ENCODE data around the gene GABRE. TPM values are rescaled to one million over a fixed set of nuclear protein-coding genes. Genes with fewer than 3 reads are reported as not detected.

GABRE gene
- total and polyA plus RNA-seq, 2 of the 13 experiments (the other 11 are each of a cell fraction or from before 2014, with no cell fraction given) = 12.2 to 66.2 TPM

DNA sequence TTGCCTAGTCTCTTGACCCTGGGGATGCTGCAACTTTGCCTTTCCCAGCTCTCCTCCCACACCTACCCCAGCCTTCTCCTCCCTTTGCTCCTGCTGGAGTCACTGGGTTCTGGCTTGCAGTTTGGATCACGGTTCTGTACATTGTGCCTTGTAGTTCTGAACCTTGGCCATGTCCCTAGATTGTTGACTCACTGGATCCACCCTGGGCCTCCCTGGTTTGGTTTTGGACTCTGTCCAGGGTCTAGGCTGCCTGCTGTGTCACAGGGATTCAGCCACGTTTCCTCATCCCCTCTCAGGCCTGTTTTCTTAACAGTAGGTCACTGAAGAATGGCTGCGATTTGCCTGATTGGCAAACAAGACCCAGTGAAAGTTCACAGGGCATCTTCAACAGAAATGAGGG is 11.5 kb upstream of the GABRE start (continued):
- TF ChIP-seq, protein P1, sequence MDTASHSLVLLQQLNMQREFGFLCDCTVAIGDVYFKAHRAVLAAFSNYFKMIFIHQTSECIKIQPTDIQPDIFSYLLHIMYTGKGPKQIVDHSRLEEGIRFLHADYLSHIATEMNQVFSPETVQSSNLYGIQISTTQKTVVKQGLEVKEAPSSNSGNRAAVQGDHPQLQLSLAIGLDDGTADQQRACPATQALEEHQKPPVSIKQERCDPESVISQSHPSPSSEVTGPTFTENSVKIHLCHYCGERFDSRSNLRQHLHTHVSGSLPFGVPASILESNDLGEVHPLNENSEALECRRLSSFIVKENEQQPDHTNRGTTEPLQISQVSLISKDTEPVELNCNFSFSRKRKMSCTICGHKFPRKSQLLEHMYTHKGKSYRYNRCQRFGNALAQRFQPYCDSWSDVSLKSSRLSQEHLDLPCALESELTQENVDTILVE (CRISPR knock-in tag; IDR thresholded peaks at IDR 0.05) = no peak
- TF ChIP-seq ZNF263 (CRISPR knock-in tag; IDR thresholded peaks at IDR 0.05) (no peak), ZNF121 (CRISPR knock-in tag; IDR thresholded peaks at IDR 0.05) (no peak), NFYC (CRISPR knock-in tag; IDR thresholded peaks at IDR 0.05) (no peak), FOXC1 (CRISPR knock-in tag; IDR thresholded peaks at IDR 0.05; ENCODE audit: borderline replicate concordance) (no peak), ZSCAN22 (CRISPR knock-in tag; IDR thresholded peaks at IDR 0.05) (no peak), HOXA3 (CRISPR knock-in tag; IDR thresholded peaks at IDR 0.05) (no peak), MEIS2 (CRISPR knock-in tag; IDR thresholded peaks at IDR 0.05) (no peak), ZNF124 (CRISPR knock-in tag; IDR thresholded peaks at IDR 0.05) (no peak), ZNF724P (CRISPR knock-in tag; IDR thresholded peaks at IDR 0.05; ENCODE audit: borderline replicate concordance) (no peak), HNF4G (IDR thresholded peaks at IDR 0.05; ENCODE audit: borderline replicate concordance, low read depth, low read length) (peak; percentile 68; the same call in 1 of the 2 replicates), HNF4G (CRISPR knock-in tag; IDR thresholded peaks at IDR 0.05; ENCODE audit: borderline replicate concordance, low read depth) (peak; percentile 45; the same call in 1 of the 2 replicates), ZNF746 (CRISPR knock-in tag; IDR thresholded peaks at IDR 0.05) (0 out of 2 replicates have a peak, but pooled peaks have one; percentile 23), ZBTB8A (CRISPR knock-in tag; IDR thresholded peaks at IDR 0.05; ENCODE audit: borderline replicate concordance, low read depth) (no peak), EEA1 (CRISPR knock-in tag; IDR thresholded peaks at IDR 0.05; ENCODE audit: borderline replicate concordance) (no peak), MTF1 (CRISPR knock-in tag; IDR thresholded peaks at IDR 0.05) (no peak), ZNF556 (CRISPR knock-in tag; IDR thresholded peaks at IDR 0.05; ENCODE audit: borderline replicate concordance) (no peak), ISL2 (CRISPR knock-in tag; IDR thresholded peaks at IDR 0.05) (no peak), ZNF230 (CRISPR knock-in tag; IDR thresholded peaks at IDR 0.05) (no peak), ESRRA (CRISPR knock-in tag; IDR thresholded peaks at IDR 0.05; ENCODE audit: low read depth) (peak; percentile 66), ZNF326 (CRISPR knock-in tag; IDR thresholded peaks at IDR 0.05; ENCODE audit: borderline replicate concordance) (no peak), ZFP36L1 (CRISPR knock-in tag; IDR thresholded peaks at IDR 0.05) (no peak), ZNF577 (CRISPR knock-in tag; IDR thresholded peaks at IDR 0.05; ENCODE audit: borderline replicate concordance, low read depth) (no peak)
- TF ChIP-seq, protein P2, sequence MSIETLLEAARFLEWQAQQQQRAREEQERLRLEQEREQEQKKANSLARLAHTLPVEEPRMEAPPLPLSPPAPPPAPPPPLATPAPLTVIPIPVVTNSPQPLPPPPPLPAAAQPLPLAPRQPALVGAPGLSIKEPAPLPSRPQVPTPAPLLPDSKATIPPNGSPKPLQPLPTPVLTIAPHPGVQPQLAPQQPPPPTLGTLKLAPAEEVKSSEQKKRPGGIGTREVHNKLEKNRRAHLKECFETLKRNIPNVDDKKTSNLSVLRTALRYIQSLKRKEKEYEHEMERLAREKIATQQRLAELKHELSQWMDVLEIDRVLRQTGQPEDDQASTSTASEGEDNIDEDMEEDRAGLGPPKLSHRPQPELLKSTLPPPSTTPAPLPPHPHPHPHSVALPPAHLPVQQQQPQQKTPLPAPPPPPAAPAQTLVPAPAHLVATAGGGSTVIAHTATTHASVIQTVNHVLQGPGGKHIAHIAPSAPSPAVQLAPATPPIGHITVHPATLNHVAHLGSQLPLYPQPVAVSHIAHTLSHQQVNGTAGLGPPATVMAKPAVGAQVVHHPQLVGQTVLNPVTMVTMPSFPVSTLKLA (IDR thresholded peaks at IDR 0.05) = no peak
- TF ChIP-seq, protein P3, sequence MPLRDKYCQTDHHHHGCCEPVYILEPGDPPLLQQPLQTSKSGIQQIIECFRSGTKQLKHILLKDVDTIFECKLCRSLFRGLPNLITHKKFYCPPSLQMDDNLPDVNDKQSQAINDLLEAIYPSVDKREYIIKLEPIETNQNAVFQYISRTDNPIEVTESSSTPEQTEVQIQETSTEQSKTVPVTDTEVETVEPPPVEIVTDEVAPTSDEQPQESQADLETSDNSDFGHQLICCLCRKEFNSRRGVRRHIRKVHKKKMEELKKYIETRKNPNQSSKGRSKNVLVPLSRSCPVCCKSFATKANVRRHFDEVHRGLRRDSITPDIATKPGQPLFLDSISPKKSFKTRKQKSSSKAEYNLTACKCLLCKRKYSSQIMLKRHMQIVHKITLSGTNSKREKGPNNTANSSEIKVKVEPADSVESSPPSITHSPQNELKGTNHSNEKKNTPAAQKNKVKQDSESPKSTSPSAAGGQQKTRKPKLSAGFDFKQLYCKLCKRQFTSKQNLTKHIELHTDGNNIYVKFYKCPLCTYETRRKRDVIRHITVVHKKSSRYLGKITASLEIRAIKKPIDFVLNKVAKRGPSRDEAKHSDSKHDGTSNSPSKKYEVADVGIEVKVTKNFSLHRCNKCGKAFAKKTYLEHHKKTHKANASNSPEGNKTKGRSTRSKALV (CRISPR knock-in tag; IDR thresholded peaks at IDR 0.05) = no peak

Measured in HepG2 (cell line).